Activated CD8-positive, alpha-beta T cell treated with anti-CD3 and anti-CD28 coated beads for 36 hours (primary cell): ENCODE data around the gene SOX18. TPM values are rescaled to one million over a fixed set of nuclear protein-coding genes. Genes with fewer than 3 reads are reported as not detected.

Source experiments
- ATAC-seq: fragments of 200-7000 bp; cut with Tn5 transposase; one replicate; pipeline ENCODE4 v1.10.0; 2021; ENCODE audit warnings: mild to moderate bottlenecking, moderate library complexity
- CTCF ChIA-PET: fragments of 350-600 bp; sonication (Branson Sonifier 250); formaldehyde crosslinking; loops from one replicate; lab custom pipeline; 2021; ENCODE audit warnings: antibody characterized with exemption; lab: Charles Lee
- POLR2A ChIA-PET: fragments of 350-600 bp; sonication (Branson Sonifier 250); formaldehyde crosslinking; loops from one replicate; lab custom pipeline; 2021; ENCODE audit warnings: antibody characterized with exemption; lab: Charles Lee
- DNase-seq: peaks from one replicate; pipeline ENCODE4 v3.0.0-alpha.2; 2020
- H3K27ac Mint-ChIP-seq: one replicate; pipeline ENCODE4 v1.8.0; 2021; ENCODE audit warnings: mild to moderate bottlenecking, mixed read lengths
- H3K27me3 Mint-ChIP-seq: one replicate; pipeline ENCODE4 v1.8.0; 2021; ENCODE audit warnings: mixed read lengths
- H3K36me3 Mint-ChIP-seq: one replicate; pipeline ENCODE4 v1.8.0; 2021; ENCODE audit warnings: low read depth, mixed read lengths
- H3K4me1 Mint-ChIP-seq: one replicate; pipeline ENCODE4 v1.8.0; 2021; ENCODE audit warnings: low read depth, mixed read lengths
- H3K4me3 Mint-ChIP-seq: one replicate; pipeline ENCODE4 v1.8.0; 2021; ENCODE audit warnings: mild to moderate bottlenecking, moderate library complexity, mixed read lengths
- H3K9me3 Mint-ChIP-seq: one replicate; pipeline ENCODE4 v1.8.0; 2021; ENCODE audit warnings: mixed read lengths
- CTCF ChIP-seq: fragments of 200-600 bp; IDR thresholded peaks from one replicate; pipeline ENCODE4 v1.8.0; 2022; ENCODE audit warnings: antibody characterized with exemption, mild to moderate bottlenecking
- intact Hi-C: fragments of 100-400 bp; cut with micrococcal nuclease; formaldehyde crosslinking; loops from one replicate; pipeline ENCODE4 v1.10.0; 2022
- total RNA-seq, 2 experiments: library from RNA; stranded (reverse); gene quantifications; one replicate each; pipeline ENCODE4 v1.2.3, GENCODE V29; 2021

The SOX18 gene
- total RNA-seq, 2 experiments from 2014 or later, result not detected

GRCh38 chr20:64051561-64052325 is 2.3 kb upstream of the SOX18 start:
- Mint-ChIP-seq H3K4me1 (peaks cover 4% of the 10 kb centered on the region), H3K27me3 (peaks cover 41% of the 10 kb centered on the region), H3K9me3 (no peaks in the 10 kb centered on the region), H3K27ac (no peak overlapping the region), H3K4me3 (no peak overlapping the region), H3K36me3 (no peaks in the 10 kb centered on the region)
- ChIA-PET CTCF (interaction anchor here (1.6 kb wide), 1 partner anchor 13 kb away, joined by 14 read pairs; no protein-coding TSS in a partner anchor), POLR2A (interaction anchor here (1.0 to 2.0 kb wide), 4 partner anchors 11 to 17 kb away, joined by 3 to 10 read pairs (median 3); no protein-coding TSS in a partner anchor)
- TF ChIP-seq CTCF, result no peak
- DNase-seq (no peak), ATAC-seq (no peak)
- intact Hi-C loops, result no loop called here

GRCh38 chr20:64051033-64051452 is 1.6 kb upstream of the SOX18 start:
- TF ChIP-seq CTCF, result no peak
- intact Hi-C loops, result no loop called here
- DNase-seq (no peak), ATAC-seq (no peak)
- Mint-ChIP-seq H3K4me3 (no peak overlapping the region), H3K36me3 (no peaks in the 10 kb centered on the region), H3K4me1 (peaks cover 6% of the 10 kb centered on the region), H3K9me3 (no peaks in the 10 kb centered on the region), H3K27ac (no peak overlapping the region), H3K27me3 (peaks cover 46% of the 10 kb centered on the region)
- CTCF ChIA-PET, result interaction anchor here (1.5 to 2.8 kb wide), 3 partner anchors 10 to 12 kb away, joined by 3 to 14 read pairs (median 12); no protein-coding TSS in a partner anchor
- POLR2A ChIA-PET, result interaction anchor here (1.2 to 2.0 kb wide), 3 partner anchors 11 to 70 kb away, joined by 3 to 10 read pairs (median 3); partner anchors contain the start of gene PRPF6

DNA sequence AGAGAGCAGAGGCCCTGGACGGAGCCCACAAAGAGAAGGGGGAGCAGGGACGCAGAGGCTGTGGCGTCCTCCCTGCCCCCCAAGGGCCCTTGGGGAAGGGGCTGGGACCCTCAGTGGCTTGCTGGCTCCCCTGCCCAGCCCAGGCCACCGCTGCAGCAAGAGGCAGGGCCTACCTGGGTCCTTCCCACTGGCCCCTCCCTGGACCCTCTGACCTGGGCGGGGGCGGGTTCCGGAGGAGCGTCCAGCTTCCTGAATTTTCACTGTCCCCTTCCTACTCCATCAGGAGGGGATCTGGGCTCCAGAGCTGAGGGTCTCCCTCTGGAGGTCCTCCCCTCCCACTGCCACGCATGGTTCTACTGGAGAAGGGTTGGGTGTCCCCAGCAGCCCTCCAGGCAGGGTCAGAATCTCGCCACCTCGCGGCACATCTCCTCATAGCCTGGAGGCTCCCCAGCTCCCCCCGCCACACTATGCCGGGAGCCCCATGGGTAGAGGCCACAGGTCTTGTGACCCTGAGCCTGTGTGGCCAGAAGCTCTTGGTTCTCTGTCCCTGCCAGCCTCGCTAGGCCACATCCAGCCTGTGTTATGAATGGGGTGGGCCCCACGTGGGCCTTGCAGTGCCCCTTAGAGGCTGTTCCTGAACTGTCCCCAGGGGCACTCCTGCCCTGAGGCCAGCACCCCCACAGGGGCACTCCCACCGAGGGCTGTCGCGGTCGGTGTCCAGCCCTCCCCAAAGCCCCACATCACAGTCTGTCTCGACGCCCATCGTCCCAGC is 1.0 kb upstream of the SOX18 start:
- ChIA-PET POLR2A (interaction anchor here (1.2 to 2.0 kb wide), 3 partner anchors 11 to 70 kb away, joined by 3 to 10 read pairs (median 3); partner anchors contain the start of gene PRPF6), CTCF (interaction anchor here (1.5 to 2.8 kb wide), 2 partner anchors 9 to 12 kb away, joined by 3 to 12 read pairs; no protein-coding TSS in a partner anchor)
- intact Hi-C loops, result no loop called here
- Mint-ChIP-seq H3K36me3 (no peaks in the 10 kb centered on the region), H3K4me1 (peaks cover 10% of the 10 kb centered on the region), H3K4me3 (no peak overlapping the region), H3K27me3 (peaks cover 51% of the 10 kb centered on the region), H3K27ac (no peak overlapping the region), H3K9me3 (no peaks in the 10 kb centered on the region)
- ATAC-seq, result no peak
- TF ChIP-seq CTCF, result no peak
- DNase-seq, result no peak

DNA sequence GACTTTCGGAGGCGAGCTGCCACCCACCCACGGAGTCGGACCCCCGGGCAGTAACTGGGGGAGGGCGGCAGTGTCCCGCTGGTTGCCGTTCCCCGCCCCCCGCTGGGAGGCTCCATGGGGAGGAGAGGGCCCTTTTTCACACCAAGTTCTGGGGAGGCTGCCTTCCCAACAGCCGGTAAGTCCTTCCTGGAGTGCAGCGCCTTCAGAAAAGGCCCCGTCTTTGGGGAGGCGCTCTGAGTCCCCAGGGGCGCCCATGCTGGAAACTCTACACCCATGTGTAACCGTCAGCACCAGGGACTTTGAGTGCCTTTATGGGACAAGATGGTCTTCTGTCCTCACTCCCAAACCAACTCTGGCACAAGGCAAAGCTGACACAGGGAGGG is 430 bp upstream of the SOX18 start:
- H3K4me1 Mint-ChIP-seq, result peaks cover 10% of the 10 kb centered on the region
- DNase-seq (no peak), ATAC-seq (no peak)
- H3K36me3 Mint-ChIP-seq, result no peaks in the 10 kb centered on the region
- intact Hi-C loops, result no loop called here
- CTCF ChIA-PET, result interaction anchor here (1.5 to 2.8 kb wide), 2 partner anchors 9 to 11 kb away, joined by 3 to 12 read pairs; no protein-coding TSS in a partner anchor
- no peaks in the 10 kb centered on the region for H3K9me3 Mint-ChIP-seq
- H3K4me3 Mint-ChIP-seq, result no peak overlapping the region
- H3K27ac Mint-ChIP-seq, result no peak overlapping the region
- POLR2A ChIA-PET, result interaction anchor here (2.0 kb wide), 1 partner anchor 11 kb away, joined by 10 read pairs; no protein-coding TSS in a partner anchor
- H3K27me3 Mint-ChIP-seq, result peaks cover 48% of the 10 kb centered on the region
- no peak for TF ChIP-seq CTCF
